Skeletal muscle tissue (tissue), 4 donors: ENCODE results near the gene FAM169A. TPM values are rescaled to one million over a fixed set of nuclear protein-coding genes. Genes with fewer than 3 reads are reported as not detected.
"Not testable (repeated sequence)": the region's sequence is repeated elsewhere in the genome, so short reads cannot be mapped to it uniquely, and the experiment has no call there.

Experiments used
- H3K27ac ChIP-seq: one replicate; pipeline ENCODE4 v1.7.0; 2013; ENCODE audit warnings: mild to moderate bottlenecking, low read depth, low read length, inconsistent platforms
- H3K27me3 ChIP-seq, 3 donors: one replicate each; pipeline ENCODE4 v1.7.0; 2013; ENCODE audit warnings: low read length in 3 of 3; ENCODE audit not compliant: control insufficient read depth in 3 of 3, insufficient read depth in 3 of 3
- H3K36me3 ChIP-seq, 3 donors: one replicate each; pipeline ENCODE4 v1.7.0; 2013; ENCODE audit warnings: low read length in 3 of 3; ENCODE audit not compliant: control insufficient read depth in 3 of 3, insufficient read depth in 3 of 3
- H3K4me1 ChIP-seq, 3 donors: one replicate each; pipeline ENCODE4 v1.7.0; 2013; ENCODE audit warnings: low read length in 3 of 3, mild to moderate bottlenecking in 3 of 3; ENCODE audit not compliant: control insufficient read depth in 3 of 3, insufficient read depth in 3 of 3
- H3K4me3 ChIP-seq, 3 donors: one replicate each; pipeline ENCODE4 v1.7.0; 2013; ENCODE audit warnings: low read length in 3 of 3
- H3K9ac ChIP-seq, 3 donors: one replicate each; pipeline ENCODE4 v1.7.0; 2013; ENCODE audit warnings: low read length in 3 of 3, mild to moderate bottlenecking in 3 of 3, moderate library complexity in 2 of 3, low read depth in 1 of 3
- H3K9me3 ChIP-seq, 3 donors: one replicate each; pipeline ENCODE4 v1.7.0; 2013; ENCODE audit warnings: low read length in 3 of 3; ENCODE audit not compliant: control insufficient read depth in 3 of 3
- total RNA-seq: library from RNA; depleted of rRNA; stranded (reverse); fragments of >200 nt; gene quantifications from one replicate; pipeline ENCODE4 v1.2.3, GENCODE V29; 2014
- donor health status: Osteomylitis.

FAM169A gene
- total RNA-seq, 1 donor from 2014 or later, result 0.52 TPM

- H3K27ac ChIP-seq, result no peak overlapping the region
- peaks cover 0 to 3% (median 0%) of the 10 kb centered on the region in 3 donors for H3K4me1 ChIP-seq
- no peaks in the 10 kb centered on the region for H3K36me3 ChIP-seq
- H3K9ac ChIP-seq, result no peak overlapping the region
- no peak overlapping the region for H3K4me3 ChIP-seq
- H3K27me3 ChIP-seq, result peaks cover 12 to 14% (median 13%) of the 10 kb centered on the region in 3 donors
- no peaks in the 10 kb centered on the region for H3K9me3 ChIP-seq
Observed at GRCh38 chr5:74870299-74871067, 4.3 kb upstream of the FAM169A start.

DNA sequence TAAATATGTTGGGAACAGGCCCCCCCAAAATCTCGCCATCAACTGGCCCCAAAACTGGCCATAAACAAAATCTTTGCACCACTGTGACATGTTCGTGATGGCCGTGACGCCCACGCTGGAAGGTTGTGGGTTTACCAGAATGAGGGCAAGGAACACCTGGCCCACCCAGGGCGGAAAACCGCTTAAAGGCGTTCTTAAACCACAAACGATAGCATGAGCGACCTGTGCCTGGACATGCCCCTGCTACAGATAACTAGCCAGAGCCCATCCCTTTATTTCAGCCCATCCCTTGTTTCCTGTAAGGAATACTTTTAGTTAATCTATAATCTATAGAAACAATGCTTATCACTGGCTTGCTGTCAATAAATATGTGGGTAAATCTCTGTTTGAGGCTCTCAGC is 3.2 kb upstream of the FAM169A start:
- H3K4me1 ChIP-seq, H3K9ac ChIP-seq, H3K36me3 ChIP-seq, H3K9me3 ChIP-seq, H3K4me3 ChIP-seq, H3K27ac ChIP-seq: not testable (repeated sequence)
- H3K27me3 ChIP-seq, result peaks cover 19 to 24% (median 21%) of the 10 kb centered on the region in 3 donors

GRCh38 chr5:74866596-74867162 is 492 bp upstream of the FAM169A start:
- H3K27ac ChIP-seq, result no peak overlapping the region
- H3K27me3 ChIP-seq, result peaks cover 19 to 28% (median 21%) of the 10 kb centered on the region in 3 donors
- H3K9ac ChIP-seq, result peak overlapping the region in 1 of 3 donors; percentile 4
- peaks cover 0 to 3% (median 0%) of the 10 kb centered on the region in 3 donors for H3K4me1 ChIP-seq
- no peaks in the 10 kb centered on the region for H3K9me3 ChIP-seq
- peak overlapping the region in 2 of 3 donors; percentile 41 to 58 for H3K4me3 ChIP-seq
- no peaks in the 10 kb centered on the region for H3K36me3 ChIP-seq

DNA sequence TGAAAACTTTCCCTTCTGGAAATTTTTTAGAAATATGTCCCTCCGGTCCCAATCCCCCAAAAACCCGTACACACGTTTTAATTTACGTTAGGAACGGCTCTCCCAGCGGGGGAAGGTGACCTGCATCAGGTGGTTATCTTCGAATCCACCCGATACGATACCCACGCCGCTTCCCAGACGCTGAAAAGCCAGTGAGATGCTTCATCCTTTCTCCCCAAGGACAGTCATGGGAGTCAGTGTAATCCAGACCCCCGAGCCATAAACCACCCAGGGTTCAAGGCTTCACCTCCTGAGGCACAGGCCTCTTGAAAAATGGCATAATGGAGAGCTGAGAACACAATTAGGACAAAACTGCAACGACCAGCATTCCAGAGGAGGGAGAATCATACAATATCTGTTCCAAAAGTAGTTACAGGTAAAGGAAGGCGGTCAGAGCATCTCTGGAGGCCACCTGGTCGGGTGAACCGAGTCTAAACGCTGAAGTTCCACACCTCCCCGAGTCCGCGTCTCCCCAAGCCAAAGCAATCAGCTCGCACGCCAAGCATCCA is 857 bp downstream of the FAM169A start:
- Histone ChIP-seq H3K27me3 (peaks cover 19 to 28% (median 21%) of the 10 kb centered on the region in 3 donors), H3K27ac (no peak overlapping the region), H3K9me3 (no peaks in the 10 kb centered on the region), H3K4me1 (peaks cover 0 to 3% (median 0%) of the 10 kb centered on the region in 3 donors), H3K36me3 (no peaks in the 10 kb centered on the region), H3K9ac (no peak overlapping the region), H3K4me3 (peak overlapping the region in 2 of 3 donors; percentile 17 to 32)

GRCh38 chr5:74864823-74865222 is 1.4 kb downstream of the FAM169A start:
- no peak overlapping the region for H3K27ac ChIP-seq
- no peak overlapping the region for H3K4me3 ChIP-seq
- no peak overlapping the region for H3K9ac ChIP-seq
- H3K9me3 ChIP-seq, result no peaks in the 10 kb centered on the region
- peaks cover 19 to 28% (median 21%) of the 10 kb centered on the region in 3 donors for H3K27me3 ChIP-seq
- H3K4me1 ChIP-seq, result peaks cover 0 to 3% (median 0%) of the 10 kb centered on the region in 3 donors
- H3K36me3 ChIP-seq, result no peaks in the 10 kb centered on the region

GRCh38 chr5:74863726-74864125 is 2.5 kb downstream of the FAM169A start:
- no peak overlapping the region for H3K27ac ChIP-seq
- no peaks in the 10 kb centered on the region for H3K36me3 ChIP-seq
- H3K4me1 ChIP-seq, result peaks cover 0 to 3% (median 0%) of the 10 kb centered on the region in 3 donors
- no peak overlapping the region for H3K4me3 ChIP-seq
- peaks cover 17 to 28% (median 21%) of the 10 kb centered on the region in 3 donors for H3K27me3 ChIP-seq
- no peak overlapping the region for H3K9ac ChIP-seq
- no peaks in the 10 kb centered on the region for H3K9me3 ChIP-seq

- Histone ChIP-seq H3K27ac (no peak overlapping the region), H3K4me1 (peaks cover 0 to 3% (median 0%) of the 10 kb centered on the region in 3 donors), H3K36me3 (no peaks in the 10 kb centered on the region), H3K27me3 (peaks cover 17 to 24% (median 21%) of the 10 kb centered on the region in 3 donors), H3K9ac (no peak overlapping the region), H3K9me3 (no peaks in the 10 kb centered on the region), H3K4me3 (no peak overlapping the region)
Observed at GRCh38 chr5:74862221-74862620, 4.0 kb downstream of the FAM169A start.

DNA sequence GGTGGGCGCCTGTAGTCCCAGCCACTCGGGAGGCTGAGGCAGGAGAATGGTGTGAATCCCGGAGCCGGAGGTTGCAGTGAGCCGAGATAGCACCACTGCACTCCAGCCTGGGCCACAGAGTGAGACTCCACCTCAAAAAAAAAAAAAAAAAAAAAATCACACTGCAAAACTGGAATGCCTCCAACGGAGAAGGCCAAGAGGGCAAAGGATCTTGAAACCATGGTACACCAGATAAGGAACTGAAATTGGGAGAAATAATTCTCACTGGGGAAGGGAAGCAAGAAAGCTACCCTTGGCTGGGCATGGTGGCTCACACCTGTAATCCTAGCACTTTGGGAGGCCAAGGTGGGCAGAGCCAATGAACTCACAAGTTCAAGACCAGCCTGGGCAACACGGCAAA is 9.2 kb downstream of the FAM169A start:
- H3K9me3 ChIP-seq, H3K27ac ChIP-seq, H3K4me1 ChIP-seq: not testable (repeated sequence)

DNA sequence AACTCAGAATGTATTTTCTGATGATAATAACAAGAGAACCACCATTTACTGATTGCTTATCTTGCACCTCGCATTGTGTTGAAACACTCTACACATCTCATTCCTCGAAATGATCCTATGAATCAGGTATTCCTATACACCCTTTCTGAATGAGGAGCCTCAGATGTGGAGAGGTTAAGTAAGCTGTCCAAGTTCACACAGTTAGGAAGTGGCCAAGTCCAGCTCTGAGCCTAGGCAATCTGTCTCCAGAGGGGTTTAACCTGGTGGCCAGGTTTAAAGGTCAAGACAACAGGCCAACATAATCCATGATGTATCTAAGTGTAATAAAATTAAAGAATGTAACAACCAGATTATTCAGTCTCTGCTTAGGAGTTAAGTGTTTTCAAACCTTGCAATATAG is 12.9 kb downstream of the FAM169A start:
- Histone ChIP-seq H3K36me3 (no peaks in the 10 kb centered on the region), H3K9me3 (no peaks in the 10 kb centered on the region), H3K27me3 (no peaks in the 10 kb centered on the region), H3K4me1 (no peaks in the 10 kb centered on the region), H3K27ac (no peak overlapping the region), H3K4me3 (no peak overlapping the region), H3K9ac (no peak overlapping the region)

More for the DNA sequence above, 9.2 kb downstream of the FAM169A start:
- not testable (repeated sequence) for H3K9ac ChIP-seq, H3K4me3 ChIP-seq, H3K36me3 ChIP-seq, H3K27me3 ChIP-seq
